H9 (cell line): ENCODE data around the gene JUNB. TPM values are rescaled to one million over a fixed set of nuclear protein-coding genes. Genes with fewer than 3 reads are reported as not detected.

Experiments
- DNase-seq: peaks from one replicate; pipeline ENCODE4 v3.0.0-alpha.2; 2017
- H2AFZ ChIP-seq: one replicate; pipeline ENCODE4 v1.6.1; 2013; ENCODE audit warnings: mild to moderate bottlenecking, low read length, control low read depth, moderate library complexity
- H2AK5ac ChIP-seq: 2 replicates; pipeline ENCODE4 v1.6.1; 2013; ENCODE audit warnings: low read length, control low read depth, mixed read lengths; ENCODE audit not compliant: insufficient read length
- H2BK120ac ChIP-seq: one replicate; pipeline ENCODE4 v1.6.1; 2013; ENCODE audit warnings: low read depth, mild to moderate bottlenecking, low read length, control low read depth, inconsistent platforms; ENCODE audit not compliant: poor library complexity, severe bottlenecking
- H2BK12ac ChIP-seq: 2 replicates; pipeline ENCODE4 v1.6.1; 2013; ENCODE audit warnings: low read length, control low read depth, mixed read lengths, low read depth; ENCODE audit not compliant: insufficient read length
- H2BK15ac ChIP-seq: 2 replicates; pipeline ENCODE4 v1.6.1; 2013; ENCODE audit warnings: low read depth, low read length, control low read depth
- H2BK20ac ChIP-seq: one replicate; pipeline ENCODE4 v1.6.1; 2013; ENCODE audit warnings: low read depth, mild to moderate bottlenecking, low read length, control low read depth, inconsistent platforms; ENCODE audit not compliant: poor library complexity, severe bottlenecking
- H2BK5ac ChIP-seq: 2 replicates; pipeline ENCODE4 v1.6.1; 2013; ENCODE audit warnings: low read length, control low read depth, mixed read lengths; ENCODE audit not compliant: insufficient read length
- H3K14ac ChIP-seq: 2 replicates; pipeline ENCODE4 v1.6.1; 2013; ENCODE audit warnings: low read length, control low read depth; ENCODE audit not compliant: insufficient read depth
- H3K18ac ChIP-seq: 2 replicates; pipeline ENCODE4 v1.6.1; 2013; ENCODE audit warnings: low read depth, mild to moderate bottlenecking, mixed read lengths, low read length, control low read depth; ENCODE audit not compliant: insufficient read length
- H3K23ac ChIP-seq: 2 replicates; pipeline ENCODE4 v1.6.1; 2013; ENCODE audit warnings: low read length, control low read depth, mixed read lengths, low read depth; ENCODE audit not compliant: insufficient read length
- H3K23me2 ChIP-seq: 2 replicates; pipeline ENCODE4 v1.6.1; 2013; ENCODE audit warnings: low read depth, mild to moderate bottlenecking, mixed read lengths, low read length, control low read depth; ENCODE audit not compliant: insufficient read length, poor library complexity, severe bottlenecking
- H3K27ac ChIP-seq: 2 replicates; pipeline ENCODE4 v1.5.1; 2013; ENCODE audit warnings: low read length, control low read depth, mixed read lengths, low read depth; ENCODE audit not compliant: insufficient read length
- H3K27me3 ChIP-seq: 2 replicates; pipeline ENCODE4 v1.6.1; 2013; ENCODE audit warnings: low read length, control low read depth, inconsistent platforms; ENCODE audit not compliant: insufficient read depth
- H3K4ac ChIP-seq: 2 replicates; pipeline ENCODE4 v1.6.1; 2013; ENCODE audit warnings: low read depth, mild to moderate bottlenecking, control low read depth, inconsistent platforms, low read length, moderate library complexity
- H3K4me1 ChIP-seq: 2 replicates; pipeline ENCODE4 v1.6.1; 2013; ENCODE audit warnings: low read length, control low read depth, inconsistent platforms; ENCODE audit not compliant: insufficient read depth
- H3K4me2 ChIP-seq: 2 replicates; pipeline ENCODE4 v1.6.1; 2013; ENCODE audit warnings: low read length, control low read depth, mixed read lengths; ENCODE audit not compliant: insufficient read length, insufficient read depth
- H3K56ac ChIP-seq: 2 replicates; pipeline ENCODE4 v1.6.1; 2013; ENCODE audit warnings: low read depth, mild to moderate bottlenecking, mixed read lengths, low read length, control low read depth; ENCODE audit not compliant: insufficient read length
- H3K79me1 ChIP-seq: 2 replicates; pipeline ENCODE4 v1.6.1; 2013; ENCODE audit warnings: low read depth, mild to moderate bottlenecking, moderate library complexity, low read length, control low read depth, inconsistent platforms; ENCODE audit not compliant: insufficient read depth, poor library complexity, severe bottlenecking
- H3K79me2 ChIP-seq: 2 replicates; pipeline ENCODE4 v1.6.1; 2013; ENCODE audit warnings: low read length, control low read depth, inconsistent platforms; ENCODE audit not compliant: insufficient read depth
- H3K9ac ChIP-seq: 2 replicates; pipeline ENCODE4 v1.6.1; 2013; ENCODE audit warnings: low read length, control low read depth, mixed read lengths; ENCODE audit not compliant: insufficient read length; ENCODE audit errors: extremely low read depth
- H3K9me3 ChIP-seq: one replicate; pipeline ENCODE4 v1.6.1; 2013; ENCODE audit warnings: low read depth, low read length, inconsistent platforms; ENCODE audit not compliant: control insufficient read depth
- H3T11ph ChIP-seq: one replicate; pipeline ENCODE4 v1.6.1; 2013; ENCODE audit warnings: mild to moderate bottlenecking, low read length, control low read depth, inconsistent platforms
- H4K20me1 ChIP-seq: one replicate; pipeline ENCODE4 v1.6.1; 2013; ENCODE audit not compliant: control insufficient read depth, insufficient read length, insufficient read depth
- H4K5ac ChIP-seq: 2 replicates; pipeline ENCODE4 v1.6.1; 2013; ENCODE audit warnings: low read depth, mild to moderate bottlenecking, mixed read lengths, low read length, control low read depth; ENCODE audit not compliant: insufficient read length
- H4K8ac ChIP-seq: replicated peaks from 2 replicates; pipeline ENCODE4 v1.6.1; 2013; ENCODE audit warnings: low read length, control low read depth, mixed read lengths, low read depth; ENCODE audit not compliant: insufficient read length
- H4K91ac ChIP-seq: 2 replicates; pipeline ENCODE4 v1.6.1; 2013; ENCODE audit warnings: low read depth, mild to moderate bottlenecking, moderate library complexity, mixed read lengths, low read length, control low read depth; ENCODE audit not compliant: insufficient read length
- H3K27ac Mint-ChIP-seq, 3 experiments: 2 replicates in 2 of 3; 3 replicates in 1 of 3; pipeline ENCODE4 v1.8.0; 2020 to 2021; ENCODE audit warnings: mixed read lengths in 3 of 3, mild to moderate bottlenecking in 1 of 3, moderate library complexity in 1 of 3
- H3K27me3 Mint-ChIP-seq: 2 replicates; pipeline ENCODE4 v1.8.0; 2021; ENCODE audit warnings: low read depth, mild to moderate bottlenecking, moderate library complexity, mixed read lengths
- H3K36me3 Mint-ChIP-seq, 3 experiments: 2 replicates in 2 of 3; 3 replicates in 1 of 3; pipeline ENCODE4 v1.8.0; 2020 to 2021; ENCODE audit warnings: low read depth in 3 of 3, mixed read lengths in 3 of 3; ENCODE audit not compliant: insufficient read depth in 1 of 3
- H3K4me1 Mint-ChIP-seq, 2 experiments: 2 replicates each; pipeline ENCODE4 v1.8.0; 2020; ENCODE audit warnings: mixed read lengths in 2 of 2
- H3K4me3 Mint-ChIP-seq, 2 experiments: 2 replicates in 1 of 2; 3 replicates in 1 of 2; pipeline ENCODE4 v1.8.0; 2020 to 2021; ENCODE audit warnings: mild to moderate bottlenecking in 2 of 2, mixed read lengths in 2 of 2, moderate library complexity in 1 of 2
- H3K9me3 Mint-ChIP-seq, 2 experiments: 2 replicates in 1 of 2; 3 replicates in 1 of 2; pipeline ENCODE4 v1.8.0; 2020; ENCODE audit warnings: mild to moderate bottlenecking in 2 of 2, mixed read lengths in 2 of 2, moderate library complexity in 1 of 2
- CTCF ChIP-seq: fragments of 200-600 bp; sonication (generic); conservative IDR thresholded peaks from 3 replicates; pipeline ENCODE4 v1.8.0; 2021; ENCODE audit warnings: antibody characterized with exemption, mild to moderate bottlenecking
- WGBS: extraction: QIAGEN DNeasy Blood & Tissue Kit; methylation state at CpG from one replicate; pipeline ENCODE4 v1.1.7; 2013; ENCODE audit warnings: missing lambda C conversion rate, low lambda C conversion rate, mixed read lengths; ENCODE audit not compliant: insufficient read length; ENCODE audit errors: extremely low coverage; 5-methylcytosine and 5-hydroxymethylcytosine counted together
- total RNA-seq: library from RNA; stranded (reverse); gene quantifications from 2 replicates; pipeline ENCODE4 v1.2.1, GENCODE V29; 2021

JUNB gene
- total RNA-seq, 1 experiment from 2014 or later = 15.9 TPM

DNA sequence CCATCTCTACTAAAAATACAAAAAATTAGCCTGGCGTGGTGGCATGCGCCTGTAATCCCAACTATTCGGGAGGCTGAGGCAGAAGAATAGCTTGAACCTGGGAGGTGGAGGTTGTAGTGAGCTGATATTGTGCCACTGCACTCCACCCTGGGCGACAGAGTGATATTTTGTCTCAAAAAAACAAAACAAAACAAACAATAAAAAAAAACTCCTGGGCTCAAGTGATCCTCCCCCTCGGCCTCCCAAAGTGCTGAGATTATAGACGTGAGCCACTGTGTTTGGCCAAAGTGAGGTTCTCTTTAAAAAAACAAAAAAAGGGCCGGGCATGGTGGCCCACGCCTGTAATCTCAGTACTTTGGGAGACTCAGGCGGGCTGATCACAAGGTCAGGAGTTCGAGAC lies 3.8 kb upstream of the JUNB start:
- Histone ChIP-seq H4K5ac (no peak overlapping the region), H4K20me1 (no peaks in the 10 kb centered on the region), H4K8ac (no peak overlapping the region), H2BK15ac (no peak overlapping the region), H3K4me1 (peaks cover 6% of the 10 kb centered on the region), H3K56ac (no peak overlapping the region), H3K23me2 (peaks cover 33% of the 10 kb centered on the region), H3K14ac (no peak overlapping the region), H2AK5ac (no peak overlapping the region), H3K27me3 (no peaks in the 10 kb centered on the region; the same call in 1 of the 2 replicates), H3T11ph (no peak overlapping the region), H2BK20ac (no peak overlapping the region), H3K23ac (no peak overlapping the region), H3K79me2 (no peaks in the 10 kb centered on the region), H3K9ac (no peak overlapping the region), H2AFZ (no peak overlapping the region), H3K4ac (no peak overlapping the region), H3K27ac (no peak overlapping the region), H3K79me1 (no peaks in the 10 kb centered on the region), H4K91ac (no peak overlapping the region), H3K4me2 (no peak overlapping the region), H2BK120ac (no peak overlapping the region), H2BK12ac (no peak overlapping the region), H3K18ac (no peak overlapping the region), H2BK5ac (no peak overlapping the region), H3K9me3 (no peaks in the 10 kb centered on the region)
- Mint-ChIP-seq H3K4me3 (no peak overlapping the region; a peak in 1 of 5 replicates), H3K36me3 (no peaks in the 10 kb centered on the region), H3K27me3 (peaks cover 6% of the 10 kb centered on the region), H3K4me1 (peaks cover 28% of the 10 kb centered on the region in 2 experiments), H3K9me3 (no peaks in the 10 kb centered on the region), H3K27ac (no peak overlapping the region)
- DNase-seq = no peak
- WGBS = no CpG with 5 or more reads among the region's 10 CpGs
- no peak for TF ChIP-seq CTCF
